GM19397 (cell line): ENCODE results near the gene PLXNA2.

Source experiments
- ATAC-seq: cut with Tn5 transposase; IDR thresholded peaks from one replicate; pipeline ENCODE4 v1.9.1; 2021; ENCODE audit warnings: mild to moderate bottlenecking, moderate library complexity; ENCODE audit not compliant: unreplicated experiment

PLXNA2 gene

GRCh38 chr1:207985996-207986395 is 258.2 kb downstream of the PLXNA2 start:
- no peak for ATAC-seq

- no peak for ATAC-seq
These were observed 259.2 kb downstream of the PLXNA2 start for GRCh38 chr1:207984831-207985572.

GRCh38 chr1:207983044-207983635 is 261.0 kb downstream of the PLXNA2 start:
- ATAC-seq = no peak

- ATAC-seq = no peak
These were observed 262.2 kb downstream of the PLXNA2 start for GRCh38 chr1:207981976-207982375.

GRCh38 chr1:207978441-207978840 is 265.7 kb downstream of the PLXNA2 start:
- no peak for ATAC-seq

GRCh38 chr1:207977876-207978275 is 266.3 kb downstream of the PLXNA2 start:
- ATAC-seq = no peak

- no peak for ATAC-seq
These were observed 270.2 kb downstream of the PLXNA2 start for GRCh38 chr1:207973898-207974568.

- no peak for ATAC-seq
These were observed 271.8 kb downstream of the PLXNA2 start for GRCh38 chr1:207972337-207972736.
